ELF-1 (cell line): ENCODE results near the gene MAP3K12.

Experiments
- DNase-seq: peaks from one replicate; pipeline ENCODE4 v3.0.0-alpha.2; 2016; ENCODE audit warnings: low read depth, low spot score

Gene MAP3K12

DNA sequence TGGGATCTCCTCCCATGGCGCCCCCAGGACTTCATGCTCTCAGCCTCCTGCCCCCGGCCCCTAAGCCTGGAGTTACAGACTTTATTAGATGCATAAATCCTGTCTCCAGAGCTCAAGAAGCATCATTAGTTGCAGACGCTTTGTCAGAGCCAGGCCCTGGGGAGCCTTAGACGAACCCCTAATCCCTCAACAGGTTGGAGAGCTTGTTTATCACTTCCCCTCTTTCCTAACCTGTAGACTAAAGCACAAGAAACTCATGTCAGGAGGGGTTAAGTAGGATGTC lies 8.3 kb upstream of the MAP3K12 start:
- DNase-seq, result no peak

GRCh38 chr12:53506881-53507602 lies 7.8 kb upstream of the MAP3K12 start, which contains the start of gene NPFF:
TSS of gene NPFF (minus strand) at chr12:53507484. CDS start at chr12:53507474, 10 bp downstream.
- DNase-seq, result no peak

DNA sequence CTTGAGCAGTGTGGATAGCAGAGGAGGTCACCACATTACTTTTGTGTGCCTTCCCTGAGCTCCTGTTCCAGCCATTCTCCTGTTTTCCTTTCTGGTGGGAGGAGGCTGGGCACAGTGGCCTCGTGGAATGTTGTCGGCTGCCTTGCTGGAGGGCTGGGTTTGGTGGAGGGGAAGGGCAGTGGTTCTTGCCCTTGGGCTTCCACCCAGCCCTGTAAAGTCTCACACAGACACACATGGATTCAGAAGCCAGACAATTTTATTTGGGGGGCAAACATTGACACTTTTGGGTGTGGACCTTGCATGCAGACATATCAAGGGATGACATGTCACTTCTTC lies 7.2 kb upstream of the MAP3K12 start:
- DNase-seq, result no peak

DNA sequence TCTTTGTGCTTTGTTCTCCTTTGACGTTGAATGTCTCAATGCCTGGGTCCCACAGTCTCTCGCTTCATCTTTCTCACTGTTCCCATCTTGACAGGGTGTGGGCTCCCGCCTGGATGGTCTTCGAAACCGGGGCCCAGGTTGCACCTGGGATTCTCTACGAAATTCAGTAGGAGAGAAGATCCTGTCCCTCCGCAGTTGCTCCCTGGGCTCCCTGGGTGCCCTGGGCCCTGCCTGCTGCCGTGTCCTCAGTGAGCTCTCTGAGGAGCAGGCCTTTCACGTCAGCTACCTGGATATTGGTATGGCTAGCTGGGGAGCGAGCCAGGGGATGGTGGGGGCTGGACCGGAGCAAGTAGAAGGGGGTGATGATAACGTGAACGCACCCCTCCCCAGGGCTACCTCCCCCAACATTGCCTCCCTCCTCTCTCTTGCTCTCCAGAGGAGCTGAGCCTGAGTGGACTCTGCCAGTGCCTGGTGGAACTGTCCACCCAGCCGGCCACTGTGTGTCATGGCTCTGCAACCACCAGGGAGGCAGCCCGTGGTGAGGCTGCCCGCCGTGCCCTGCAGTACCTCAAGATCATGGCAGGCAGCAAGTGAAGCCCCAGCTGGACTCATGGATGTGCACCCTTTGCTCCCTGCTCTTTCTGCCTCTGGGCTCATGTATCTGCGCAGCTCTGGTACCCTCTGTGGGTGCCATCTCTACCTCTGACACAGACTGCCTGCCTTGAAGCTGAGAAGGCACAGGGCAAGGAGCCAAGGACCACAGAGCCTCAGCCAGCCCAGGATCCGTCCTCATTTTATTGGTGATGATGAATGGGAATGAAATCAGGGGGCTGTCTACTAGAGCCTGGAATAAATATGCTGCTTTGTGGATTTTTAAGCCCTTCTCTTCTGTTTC lies 6.5 kb upstream of the MAP3K12 start:
- DNase-seq, result no peak

- no peak for DNase-seq
Observed at GRCh38 chr12:53505086-53505485, 5.8 kb upstream of the MAP3K12 start.

- DNase-seq, result no peak
Observed at GRCh38 chr12:53504004-53504920, 5.0 kb upstream of the MAP3K12 start.

DNA sequence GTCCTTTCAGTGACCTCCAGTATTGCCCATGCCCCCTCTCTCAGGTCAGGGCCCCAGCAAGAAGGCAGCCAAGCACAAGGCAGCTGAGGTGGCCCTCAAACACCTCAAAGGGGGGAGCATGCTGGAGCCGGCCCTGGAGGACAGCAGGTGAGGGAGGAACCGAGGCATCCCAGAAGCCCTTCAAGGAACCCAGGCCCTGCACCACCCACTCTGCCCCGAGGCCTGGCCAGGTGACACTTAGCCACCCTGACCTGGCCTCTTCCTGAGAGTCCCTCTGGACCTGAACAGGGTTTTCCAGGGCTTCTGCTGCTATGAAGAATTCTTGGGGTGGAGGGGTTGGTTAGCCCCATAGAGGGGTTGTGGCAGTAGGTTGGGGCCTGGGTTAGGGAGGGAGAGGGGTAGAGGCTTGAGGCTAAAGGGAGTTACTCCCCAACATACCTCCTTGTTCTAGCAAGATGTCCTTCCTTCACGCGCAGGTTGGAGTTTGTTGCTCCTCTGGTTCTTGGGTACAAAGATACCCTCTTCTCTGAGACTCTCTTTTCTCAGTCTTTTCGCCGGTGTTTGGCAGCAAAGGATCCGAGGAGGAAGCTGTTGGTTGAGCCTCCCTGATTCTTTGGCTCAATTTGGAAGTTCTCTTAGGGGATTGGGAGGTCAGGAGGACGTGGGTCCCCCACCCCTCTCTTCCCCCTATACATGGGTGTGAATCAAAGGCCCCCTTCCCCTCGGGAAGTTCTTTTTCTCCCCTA lies 3.9 kb upstream of the MAP3K12 start:
- DNase-seq, result no peak

- no peak for DNase-seq
Observed at GRCh38 chr12:53502331-53502730, 3.1 kb upstream of the MAP3K12 start.

DNA sequence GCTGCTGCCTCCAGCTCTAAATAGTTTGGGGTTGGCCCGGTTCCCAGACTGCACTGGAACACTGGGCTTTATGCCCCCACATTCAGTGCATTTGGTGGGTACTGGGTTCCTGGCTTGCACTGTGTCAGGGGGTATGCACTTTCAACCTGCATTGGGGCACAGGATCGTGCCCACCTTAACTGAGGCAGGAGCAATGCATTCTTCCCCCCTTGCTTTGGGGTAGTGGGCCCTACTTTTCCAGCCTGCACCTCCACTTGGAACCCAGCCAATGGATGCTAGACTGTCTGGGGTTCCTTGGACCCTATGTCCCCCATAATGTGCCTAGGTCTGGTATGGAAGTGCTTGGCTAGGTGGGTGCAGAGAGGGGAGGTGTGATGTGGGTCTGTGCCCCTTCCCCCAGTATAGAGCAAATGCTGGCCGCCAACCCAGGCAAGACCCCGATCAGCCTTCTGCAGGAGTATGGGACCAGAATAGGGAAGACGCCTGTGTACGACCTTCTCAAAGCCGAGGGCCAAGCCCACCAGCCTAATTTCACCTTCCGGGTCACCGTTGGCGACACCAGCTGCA lies 2.4 kb upstream of the MAP3K12 start:
- no peak for DNase-seq

- peak; percentile 100 for DNase-seq
Observed at GRCh38 chr12:53500776-53501614, 1.7 kb upstream of the MAP3K12 start, which contains the start of gene TARBP2. TSS of gene TARBP2 (plus strand) at chr12:53501283. CDS start at chr12:53501409, 126 bp downstream.

- no peak for DNase-seq
Observed at GRCh38 chr12:53500142-53500775, 1.0 kb upstream of the MAP3K12 start.

GRCh38 chr12:53498235-53498630 lies 1.0 kb downstream of the MAP3K12 start:
- no peak for DNase-seq

DNA sequence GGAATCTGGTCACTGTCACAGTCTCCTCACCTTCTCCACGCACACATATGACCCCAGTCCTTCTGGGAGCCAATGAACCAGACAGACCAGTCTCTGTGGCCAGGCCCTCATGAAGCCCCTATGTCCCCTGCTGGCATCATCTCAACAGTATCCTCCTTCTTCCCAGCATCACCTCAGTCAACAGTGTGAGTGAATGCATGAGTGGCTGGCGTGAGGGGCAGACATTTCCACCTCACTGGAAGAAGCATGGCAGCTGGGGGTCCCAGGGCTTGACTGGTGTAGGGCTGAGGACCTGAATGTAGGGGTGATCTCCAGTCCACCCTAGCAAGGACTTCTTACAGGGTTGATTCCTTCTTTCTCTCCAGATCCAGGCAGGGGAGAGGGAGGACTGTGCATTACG lies 1.8 kb downstream of the MAP3K12 start:
- DNase-seq, result no peak

DNA sequence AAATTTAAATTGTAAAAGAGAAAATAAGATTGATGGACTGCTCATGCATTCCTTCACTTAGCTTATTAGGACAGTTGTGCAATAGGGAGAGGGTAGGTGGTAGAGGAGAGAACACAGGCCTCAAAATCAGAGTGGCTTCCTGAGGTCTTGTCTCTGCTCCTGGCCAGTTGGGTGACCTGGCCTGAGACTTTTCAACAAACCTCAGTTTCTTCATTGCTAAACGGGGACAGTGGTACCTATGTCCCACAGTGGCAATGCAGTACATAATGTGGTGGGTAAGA lies 2.6 kb downstream of the MAP3K12 start:
- DNase-seq, result no peak

DNA sequence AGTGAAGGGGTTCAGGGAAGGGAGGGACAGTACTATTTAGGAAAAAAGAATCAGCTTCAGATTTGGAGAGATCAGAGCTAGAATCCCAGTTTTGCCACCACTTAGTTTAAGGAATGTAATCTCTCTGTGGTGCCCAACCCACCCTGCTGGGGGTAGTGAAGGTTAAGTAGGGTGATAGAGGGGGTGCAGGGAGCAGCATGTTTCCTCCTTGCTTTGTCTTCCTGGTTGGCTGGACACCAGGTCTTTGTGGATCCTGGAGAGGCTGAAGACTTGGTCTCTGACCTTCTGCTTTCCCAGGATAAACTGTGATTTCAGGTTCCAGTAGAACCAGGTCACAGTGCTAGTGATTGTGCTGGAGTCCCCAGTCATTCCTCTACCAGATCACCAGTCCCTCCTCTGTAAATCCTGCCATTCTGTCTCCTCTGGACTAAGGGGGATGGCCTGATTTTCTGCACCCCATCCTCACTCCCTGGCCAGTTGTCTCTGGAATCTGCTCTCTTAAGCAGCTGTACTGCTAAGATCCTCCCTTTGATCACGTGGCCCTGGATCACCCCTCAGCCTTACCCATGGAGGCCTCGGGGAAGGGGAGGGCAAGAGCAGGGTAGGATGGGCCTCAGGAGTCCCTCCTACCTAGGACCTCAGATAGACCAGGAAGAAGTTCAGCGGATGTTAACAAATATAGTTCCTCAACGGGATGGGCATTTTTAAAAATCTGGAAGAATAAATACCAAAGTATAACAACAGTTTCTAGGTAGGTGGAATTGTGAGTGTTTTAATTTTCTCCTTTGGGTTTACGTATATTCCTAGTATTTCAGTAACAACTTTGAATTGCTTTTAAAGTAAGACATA lies 3.1 kb downstream of the MAP3K12 start:
- peak; percentile 70 for DNase-seq

DNA sequence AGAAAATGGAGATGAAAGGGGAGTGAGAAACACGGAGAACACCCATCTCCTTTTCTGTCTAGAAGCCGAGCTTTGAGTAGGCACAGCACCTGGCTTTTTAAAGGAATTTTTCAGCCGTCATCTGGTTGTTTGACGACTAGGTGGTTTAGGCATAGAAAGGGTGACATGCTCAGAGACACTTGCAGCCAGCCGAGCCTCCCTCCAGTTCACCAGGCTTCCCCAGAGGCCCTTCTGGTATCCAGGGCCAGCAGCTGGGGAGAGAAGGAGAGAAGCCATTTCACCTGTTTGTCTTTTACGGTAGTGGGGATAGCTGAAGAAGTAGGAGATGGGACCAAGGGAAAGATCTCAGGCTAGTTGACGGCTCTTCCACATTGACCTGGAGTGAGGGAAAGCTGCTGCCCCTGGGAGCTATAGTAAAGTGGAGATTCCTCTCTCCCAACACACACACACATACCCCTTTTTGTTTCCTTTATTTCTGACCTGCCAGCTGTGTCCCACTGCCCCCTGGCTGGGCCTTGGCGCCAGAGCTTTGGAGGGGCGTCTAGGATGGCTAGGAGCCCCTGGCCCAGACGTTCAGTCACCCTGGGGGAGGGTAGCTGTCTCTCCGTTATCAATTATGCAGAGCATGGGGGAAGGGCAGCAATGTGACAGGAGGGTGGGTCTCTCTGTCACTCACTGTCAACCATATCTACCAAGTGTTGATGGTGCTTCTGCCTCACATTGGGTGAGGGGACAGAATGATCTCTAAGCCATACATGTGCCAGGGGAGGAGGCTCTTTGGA lies 5.5 kb downstream of the MAP3K12 start:
- DNase-seq, result peak; percentile 69

DNA sequence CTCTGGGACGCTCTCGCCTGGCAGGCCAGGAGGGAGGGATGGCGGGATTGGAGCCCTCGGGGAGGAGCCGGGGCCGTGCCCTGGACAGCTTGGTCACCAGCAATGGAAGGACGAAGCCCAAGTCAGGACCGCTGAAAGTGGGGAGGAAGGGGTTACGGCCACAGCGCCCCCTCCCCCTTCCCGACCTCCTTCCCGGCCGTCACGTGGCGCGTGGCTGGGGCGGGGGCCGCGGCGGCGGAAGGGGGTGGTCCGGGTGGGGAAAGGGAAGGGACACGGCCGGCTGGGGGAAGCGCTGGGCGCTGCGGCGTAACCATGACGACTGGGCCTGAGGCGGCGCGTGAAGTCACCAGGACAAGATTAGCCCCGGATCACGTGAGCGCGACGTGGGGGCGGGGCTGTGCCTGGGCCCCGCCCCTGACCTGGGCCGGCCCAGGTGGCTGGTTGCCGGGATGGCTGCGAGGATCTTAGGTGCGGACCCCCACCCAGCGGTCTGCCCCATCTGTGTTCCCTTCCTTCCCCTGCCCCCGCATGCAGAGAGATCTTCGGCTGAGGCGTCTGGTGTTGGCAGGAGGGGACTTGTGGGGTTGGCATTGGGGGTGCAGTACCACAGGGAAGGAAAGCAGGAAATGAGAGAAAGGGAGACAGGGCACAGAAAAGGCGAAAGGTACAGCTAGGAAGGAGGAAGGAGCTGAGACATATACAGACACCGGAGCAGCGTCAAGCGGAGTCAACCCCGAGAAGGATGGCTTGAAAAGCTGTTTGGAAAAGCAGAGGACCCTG lies 6.2 kb downstream of the MAP3K12 start:
- peak; percentile 98 for DNase-seq
